BLaER1 (cell line): Measurements from ENCODE around the gene RPS6KA3.

ENCODE experiments used
- H3K27ac ChIP-seq: shearing (Covaris generic); formaldehyde crosslinking; 2 replicates; pipeline ENCODE4 v1.8.1; 2022
- H3K27me3 ChIP-seq: shearing (Covaris generic); formaldehyde crosslinking; 2 replicates; pipeline ENCODE4 v1.8.1; 2022
- H3K36me3 ChIP-seq: shearing (Covaris generic); formaldehyde crosslinking; 2 replicates; pipeline ENCODE4 v1.8.1; 2022
- H3K4me1 ChIP-seq: shearing (Covaris generic); formaldehyde crosslinking; 2 replicates; pipeline ENCODE4 v1.8.1; 2022
- H3K4me2 ChIP-seq: shearing (Covaris generic); formaldehyde crosslinking; 2 replicates; pipeline ENCODE4 v1.8.1; 2022
- H3K4me3 ChIP-seq: shearing (Covaris generic); formaldehyde crosslinking; 2 replicates; pipeline ENCODE4 v1.8.1; 2022
- H3K9ac ChIP-seq: shearing (Covaris generic); formaldehyde crosslinking; 2 replicates; pipeline ENCODE4 v1.8.1; 2022
- H3K9me3 ChIP-seq: shearing (Covaris generic); formaldehyde crosslinking; 2 replicates; pipeline ENCODE4 v1.8.1; 2022
- H4K20me1 ChIP-seq: shearing (Covaris generic); formaldehyde crosslinking; 2 replicates; pipeline ENCODE4 v1.8.1; 2022
- Cebpa-rat ChIP-seq: shearing (Covaris generic); IDR thresholded peaks from 2 replicates; pipeline ENCODE4 v1.8.1; 2022

The RPS6KA3 gene

GRCh38 chrX:20285511-20285910 is 18.8 kb upstream of the RPS6KA3 start:
- H3K27ac ChIP-seq, result no peak overlapping the region
- no peaks in the 10 kb centered on the region for H3K4me1 ChIP-seq
- H3K9ac ChIP-seq, result no peak overlapping the region
- H3K9me3 ChIP-seq, result 0 out of 2 replicates have a peak, but pooled peaks cover 3% of the 10 kb centered on the region
- no peaks in the 10 kb centered on the region for H4K20me1 ChIP-seq
- no peaks in the 10 kb centered on the region for H3K27me3 ChIP-seq
- H3K4me2 ChIP-seq, result no peak overlapping the region
- H3K36me3 ChIP-seq, result no peaks in the 10 kb centered on the region
- TF ChIP-seq Cebpa-rat, result no peak
- H3K4me3 ChIP-seq, result no peak overlapping the region

GRCh38 chrX:20284992-20285391 is 18.3 kb upstream of the RPS6KA3 start:
- no peak overlapping the region for H3K27ac ChIP-seq
- H3K27me3 ChIP-seq, result no peaks in the 10 kb centered on the region
- TF ChIP-seq Cebpa-rat, result no peak
- no peak overlapping the region for H3K4me3 ChIP-seq
- H3K9ac ChIP-seq, result no peak overlapping the region
- 0 out of 2 replicates have a peak, but pooled peaks cover 3% of the 10 kb centered on the region for H3K9me3 ChIP-seq
- H3K4me1 ChIP-seq, result no peaks in the 10 kb centered on the region
- H4K20me1 ChIP-seq, result no peaks in the 10 kb centered on the region
- no peak overlapping the region for H3K4me2 ChIP-seq
- no peaks in the 10 kb centered on the region for H3K36me3 ChIP-seq

- Histone ChIP-seq H3K27ac (no peak overlapping the region), H3K27me3 (no peaks in the 10 kb centered on the region), H3K36me3 (no peaks in the 10 kb centered on the region), H3K4me1 (no peaks in the 10 kb centered on the region), H3K9me3 (0 out of 2 replicates have a peak, but pooled peaks cover 3% of the 10 kb centered on the region), H3K4me2 (no peak overlapping the region), H4K20me1 (no peaks in the 10 kb centered on the region), H3K9ac (no peak overlapping the region), H3K4me3 (no peak overlapping the region)
- no peak for TF ChIP-seq Cebpa-rat
Observed at GRCh38 chrX:20284444-20284843, 17.7 kb upstream of the RPS6KA3 start.

GRCh38 chrX:20280938-20281337 is 14.2 kb upstream of the RPS6KA3 start:
- no peaks in the 10 kb centered on the region for H4K20me1 ChIP-seq
- no peak overlapping the region for H3K4me3 ChIP-seq
- H3K36me3 ChIP-seq, result no peaks in the 10 kb centered on the region
- no peak overlapping the region for H3K9ac ChIP-seq
- no peak for TF ChIP-seq Cebpa-rat
- H3K27ac ChIP-seq, result no peak overlapping the region
- no peak overlapping the region for H3K4me2 ChIP-seq
- no peaks in the 10 kb centered on the region for H3K27me3 ChIP-seq
- H3K9me3 ChIP-seq, result 0 out of 2 replicates have a peak, but pooled peaks cover 4% of the 10 kb centered on the region
- H3K4me1 ChIP-seq, result no peaks in the 10 kb centered on the region

GRCh38 chrX:20274121-20274520 is 7.4 kb upstream of the RPS6KA3 start:
- no peak overlapping the region for H3K4me2 ChIP-seq
- no peaks in the 10 kb centered on the region for H3K27me3 ChIP-seq
- H4K20me1 ChIP-seq, result no peaks in the 10 kb centered on the region
- no peaks in the 10 kb centered on the region for H3K4me1 ChIP-seq
- H3K27ac ChIP-seq, result no peak overlapping the region
- H3K36me3 ChIP-seq, result no peaks in the 10 kb centered on the region
- H3K9me3 ChIP-seq, result 0 out of 2 replicates have a peak, but pooled peaks cover 4% of the 10 kb centered on the region
- H3K9ac ChIP-seq, result no peak overlapping the region
- no peak overlapping the region for H3K4me3 ChIP-seq
- no peak for TF ChIP-seq Cebpa-rat

GRCh38 chrX:20271730-20272129 is 5.0 kb upstream of the RPS6KA3 start:
- H3K27ac ChIP-seq, result no peak overlapping the region
- H3K27me3 ChIP-seq, result no peaks in the 10 kb centered on the region
- H3K9ac ChIP-seq, result no peak overlapping the region
- H3K36me3 ChIP-seq, result no peaks in the 10 kb centered on the region
- no peak overlapping the region for H3K4me2 ChIP-seq
- H3K4me3 ChIP-seq, result no peak overlapping the region
- peaks cover 14% of the 10 kb centered on the region for H3K9me3 ChIP-seq
- no peaks in the 10 kb centered on the region for H4K20me1 ChIP-seq
- TF ChIP-seq Cebpa-rat, result no peak
- H3K4me1 ChIP-seq, result no peaks in the 10 kb centered on the region

GRCh38 chrX:20271186-20271585 is 4.5 kb upstream of the RPS6KA3 start:
- Histone ChIP-seq H3K9ac (no peak overlapping the region), H3K27ac (no peak overlapping the region)
- no peak for TF ChIP-seq Cebpa-rat

GRCh38 chrX:20270562-20270890 is 3.8 kb upstream of the RPS6KA3 start:
- Histone ChIP-seq H3K4me3 (no peak overlapping the region), H4K20me1 (peaks cover 1% of the 10 kb centered on the region; the same call in 1 of the 2 replicates), H3K36me3 (no peaks in the 10 kb centered on the region), H3K9me3 (peaks cover 24% of the 10 kb centered on the region), H3K27ac (no peak overlapping the region), H3K27me3 (no peaks in the 10 kb centered on the region), H3K4me2 (no peak overlapping the region), H3K4me1 (no peaks in the 10 kb centered on the region), H3K9ac (no peak overlapping the region)
- TF ChIP-seq Cebpa-rat, result no peak

More at GRCh38 chrX:20271186-20271585, 4.5 kb upstream of the RPS6KA3 start:
- Histone ChIP-seq H3K4me1 (no peaks in the 10 kb centered on the region), H3K9me3 (peaks cover 17% of the 10 kb centered on the region), H3K4me2 (no peak overlapping the region), H3K36me3 (no peaks in the 10 kb centered on the region), H3K27me3 (no peaks in the 10 kb centered on the region), H4K20me1 (no peaks in the 10 kb centered on the region), H3K4me3 (no peak overlapping the region)

GRCh38 chrX:20269848-20270561 is 3.3 kb upstream of the RPS6KA3 start:
- no peak for TF ChIP-seq Cebpa-rat
- Histone ChIP-seq H3K36me3 (no peaks in the 10 kb centered on the region), H3K4me1 (no peaks in the 10 kb centered on the region), H3K4me3 (no peak overlapping the region), H3K27me3 (no peaks in the 10 kb centered on the region), H3K4me2 (no peak overlapping the region), H3K9me3 (peaks cover 24% of the 10 kb centered on the region), H4K20me1 (peaks cover 7% of the 10 kb centered on the region; the same call in 1 of the 2 replicates), H3K9ac (no peak overlapping the region), H3K27ac (no peak overlapping the region)

- peak overlapping the region; percentile 73 for H3K4me2 ChIP-seq
- H3K27ac ChIP-seq, result no peak overlapping the region
- H3K9me3 ChIP-seq, result peaks cover 24% of the 10 kb centered on the region
- H3K36me3 ChIP-seq, result no peaks in the 10 kb centered on the region
- H3K4me3 ChIP-seq, result peak overlapping the region; percentile 80
- no peak for TF ChIP-seq Cebpa-rat
- no peak overlapping the region for H3K9ac ChIP-seq
- H4K20me1 ChIP-seq, result peaks cover 26% of the 10 kb centered on the region
- H3K4me1 ChIP-seq, result peaks cover 16% of the 10 kb centered on the region
- H3K27me3 ChIP-seq, result no peaks in the 10 kb centered on the region
Observed at GRCh38 chrX:20267931-20268701, 1.4 kb upstream of the RPS6KA3 start.
